GM21576 (cell line): Measurements from ENCODE around the gene ADAM23.

Experiments used
- ATAC-seq: cut with Tn5 transposase; IDR thresholded peaks from one replicate; pipeline ENCODE4 v1.9.1; 2021; ENCODE audit warnings: mild to moderate bottlenecking, moderate library complexity; ENCODE audit not compliant: unreplicated experiment

The ADAM23 gene

DNA sequence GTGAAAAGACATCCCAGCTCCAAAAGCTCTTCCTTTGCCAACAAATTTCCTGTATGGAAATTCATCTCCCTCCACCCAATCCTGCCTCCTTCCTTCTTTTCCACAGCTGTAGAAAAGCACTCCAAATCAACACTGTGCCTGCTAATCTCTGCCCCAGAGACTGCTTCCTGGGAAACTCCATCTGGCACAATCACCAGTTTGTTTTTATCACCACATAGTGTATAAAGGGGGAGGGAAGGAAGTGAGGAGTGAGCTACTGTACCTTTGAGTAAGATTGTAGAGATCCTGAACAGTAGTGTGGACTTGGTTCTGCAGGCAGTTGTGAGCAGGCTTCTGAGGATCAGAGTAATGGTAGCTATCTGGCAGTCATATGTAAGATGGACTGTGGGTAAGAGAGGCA lies 184.3 kb downstream of the ADAM23 start:
- ATAC-seq, result no peak

DNA sequence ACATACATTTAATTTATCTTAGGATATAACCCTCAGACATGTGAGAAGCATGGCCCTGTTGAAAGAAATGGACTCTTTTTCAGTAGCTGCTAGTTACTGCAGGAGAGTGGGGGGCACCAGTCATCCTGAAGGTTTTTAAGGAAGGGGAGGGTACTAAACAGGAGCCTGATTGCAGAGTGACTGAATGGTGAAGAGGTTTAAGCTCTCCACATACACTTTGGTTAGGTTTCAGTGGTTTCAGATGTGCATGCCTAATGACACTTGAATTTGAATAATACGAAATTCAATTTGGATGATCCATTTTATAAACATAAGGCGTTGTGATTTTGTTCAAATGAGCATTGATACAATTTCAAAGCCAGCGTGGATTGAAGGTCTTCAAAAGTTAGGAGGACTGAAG lies 188.0 kb downstream of the ADAM23 start:
- no peak for ATAC-seq

DNA sequence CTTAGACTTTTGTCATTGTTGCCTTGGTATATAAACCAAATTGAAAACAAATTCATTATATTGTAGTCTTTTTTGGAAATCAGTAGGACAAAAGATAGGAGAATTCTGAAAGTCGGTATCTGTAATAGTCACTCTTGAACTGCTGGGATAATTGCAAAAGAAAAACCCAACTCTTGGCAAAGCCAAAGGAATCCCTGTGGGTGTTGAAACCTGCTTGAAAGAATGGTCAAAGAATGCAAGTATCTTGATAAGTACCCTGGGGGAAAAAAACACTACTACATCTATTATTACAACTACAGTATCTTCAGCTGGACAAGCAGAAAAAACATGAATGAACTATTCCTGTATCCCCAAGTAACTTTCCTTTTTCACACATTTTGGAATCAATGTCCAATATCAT lies 191.7 kb downstream of the ADAM23 start:
- no peak for ATAC-seq

DNA sequence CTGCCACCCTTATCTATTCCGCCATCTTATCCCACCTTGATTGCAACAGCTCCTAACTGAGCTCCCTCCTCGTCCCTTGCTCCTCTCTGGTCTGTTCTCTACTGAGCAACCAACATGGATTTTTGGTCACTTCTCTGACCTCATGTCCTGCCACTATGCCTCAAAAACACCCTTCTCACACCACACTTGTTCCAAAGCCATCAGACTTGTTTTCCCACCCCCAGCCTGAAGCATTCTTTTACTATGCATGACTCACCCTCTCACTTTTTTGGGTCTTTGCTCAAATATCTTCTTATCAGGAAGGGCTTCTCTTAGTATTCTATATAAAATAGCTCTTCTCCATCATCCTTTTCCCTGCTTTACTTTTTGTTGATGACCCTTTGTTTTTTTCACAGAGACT lies 196.3 kb downstream of the ADAM23 start:
- no peak for ATAC-seq

DNA sequence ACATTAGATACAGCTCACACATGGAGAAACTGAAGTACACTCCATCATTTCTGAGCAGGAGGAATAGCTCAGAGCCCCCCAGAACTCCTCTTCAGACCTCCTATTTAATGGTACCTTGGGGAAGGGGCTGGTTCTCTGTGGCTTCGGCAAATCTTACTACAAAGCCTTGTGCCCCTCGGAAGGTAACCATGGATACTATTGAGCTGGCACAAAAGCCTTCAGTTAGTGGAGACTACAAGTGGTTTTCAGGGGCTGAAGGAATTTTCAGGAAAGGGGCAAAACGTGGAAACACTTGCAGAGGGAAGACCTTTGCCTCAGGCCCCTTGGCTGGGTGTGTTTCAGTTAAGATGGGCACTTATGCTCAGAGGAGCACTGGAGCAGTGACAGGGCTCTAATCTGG lies 197.9 kb downstream of the ADAM23 start:
- ATAC-seq, result no peak

DNA sequence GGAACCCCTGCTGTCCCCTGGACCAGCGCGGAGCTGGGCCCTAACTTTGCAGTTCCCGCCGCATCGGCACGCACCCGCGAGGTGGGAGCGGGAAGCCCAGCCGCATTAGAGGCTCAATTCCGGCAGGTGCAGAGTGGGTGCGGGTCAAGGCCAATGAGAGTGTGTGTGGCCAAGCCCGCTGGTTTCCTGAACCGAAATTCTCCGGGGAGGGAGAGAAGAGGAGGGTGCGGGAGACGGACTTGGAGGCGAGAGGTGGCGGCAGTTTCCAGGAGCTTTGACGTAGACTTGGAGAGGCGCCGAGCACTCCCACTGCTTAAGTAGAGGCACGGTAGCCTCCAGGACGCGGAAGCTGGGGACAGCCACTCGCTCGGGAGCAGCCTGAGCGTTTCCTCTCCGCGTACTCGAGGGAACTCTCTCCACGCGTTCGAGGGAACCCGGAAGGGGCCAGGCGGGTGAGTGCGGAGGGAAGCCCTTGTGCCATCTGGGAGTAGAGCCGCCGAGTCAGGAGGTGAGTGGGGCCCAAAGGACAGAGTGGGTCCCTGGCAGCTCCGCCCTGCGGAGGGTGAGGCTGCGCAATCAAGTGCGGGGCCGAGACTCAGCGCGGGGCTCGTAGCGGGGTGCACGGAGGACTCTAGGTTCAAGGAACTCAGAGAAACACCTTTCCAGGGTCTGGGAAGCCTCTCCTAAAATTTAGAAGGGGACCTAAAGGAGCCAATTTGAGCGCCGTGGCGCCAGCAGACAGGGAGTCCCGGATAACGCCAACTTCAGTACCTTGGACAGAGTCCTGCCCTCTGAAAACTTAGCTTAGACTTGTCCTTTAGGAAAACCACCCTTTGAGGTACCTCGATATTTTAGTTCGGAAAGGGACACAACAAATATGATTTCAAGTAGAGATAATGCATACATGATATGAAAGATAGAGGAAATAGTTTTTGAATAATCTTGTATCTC lies 199.0 kb downstream of the ADAM23 start, which contains the start of gene FAM237A:
TSS of gene FAM237A (plus strand) at position 413 of the 951 bp plus-strand sequence. CDS start 1,750 bp downstream, outside the sequence.
- ATAC-seq, result no peak

DNA sequence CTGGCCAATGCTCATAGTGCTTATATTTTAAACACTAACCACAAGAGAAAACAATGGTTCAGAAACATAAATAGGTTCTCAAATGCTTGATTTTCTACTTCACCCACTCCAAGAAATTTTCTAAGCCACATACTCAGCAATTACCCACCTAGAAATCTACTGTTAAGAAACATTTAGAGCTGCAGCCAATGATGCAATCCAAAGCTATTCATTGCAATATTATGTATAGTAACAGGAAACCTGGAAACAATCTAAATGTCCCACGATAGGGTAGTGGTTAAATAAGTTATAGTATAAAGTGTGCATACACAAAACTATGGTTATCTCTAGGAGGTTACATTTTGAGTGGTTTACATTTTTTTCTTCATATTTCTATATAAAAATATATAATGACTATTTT lies 204.7 kb downstream of the ADAM23 start:
- no peak for ATAC-seq

DNA sequence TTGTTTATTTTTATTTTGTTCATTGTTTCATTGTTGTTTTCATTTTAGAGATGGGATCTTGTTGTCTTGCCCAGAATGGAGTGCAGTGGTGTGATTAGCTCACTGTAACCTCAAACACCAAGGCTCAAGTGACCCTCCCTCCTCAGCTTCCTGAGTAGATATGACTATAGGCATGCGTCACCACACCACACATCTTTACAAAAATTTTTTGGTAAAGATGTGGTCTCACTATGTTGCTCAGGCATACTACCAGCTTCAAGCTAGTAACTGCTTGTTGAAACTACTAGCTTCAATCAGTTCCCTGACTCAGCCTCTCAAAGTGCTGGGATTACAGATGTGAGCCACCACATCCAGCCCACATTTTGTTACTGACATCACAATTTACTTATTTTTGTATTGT lies 213.8 kb downstream of the ADAM23 start:
- ATAC-seq, result no peak

DNA sequence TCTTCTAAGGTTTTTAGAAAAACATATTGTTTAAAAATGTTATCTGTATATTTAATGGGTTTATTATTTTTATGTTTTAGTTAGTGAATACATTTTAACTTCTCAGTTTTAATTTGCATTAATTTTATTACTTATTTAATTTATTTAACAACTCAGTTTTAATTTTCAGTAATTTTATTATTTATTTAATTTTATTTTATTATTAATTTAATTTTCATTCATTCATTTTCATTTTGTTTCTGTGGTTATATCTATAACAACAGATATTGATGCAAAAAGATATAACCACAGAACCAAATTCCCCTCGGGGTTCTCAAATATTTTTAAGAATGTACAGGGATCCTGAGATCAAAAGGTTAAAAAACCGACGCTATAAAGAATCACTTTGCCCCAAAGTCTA lies 221.9 kb downstream of the ADAM23 start:
- ATAC-seq, result no peak
